Stimulated activated CD8-positive, alpha-beta memory T cell treated with anti-CD3 and anti-CD28 coated beads, Interleukin-12 subunit alpha, Interleukin-12 subunit beta, amount 100 ng/mL, for 1 hour (primary cell): ENCODE measurements around the gene CAMKK1.

Experiments used
- DNase-seq: peaks from one replicate; pipeline ENCODE4 v3.0.0-alpha.2; 2020; ENCODE audit warnings: low read depth

The CAMKK1 gene

DNA sequence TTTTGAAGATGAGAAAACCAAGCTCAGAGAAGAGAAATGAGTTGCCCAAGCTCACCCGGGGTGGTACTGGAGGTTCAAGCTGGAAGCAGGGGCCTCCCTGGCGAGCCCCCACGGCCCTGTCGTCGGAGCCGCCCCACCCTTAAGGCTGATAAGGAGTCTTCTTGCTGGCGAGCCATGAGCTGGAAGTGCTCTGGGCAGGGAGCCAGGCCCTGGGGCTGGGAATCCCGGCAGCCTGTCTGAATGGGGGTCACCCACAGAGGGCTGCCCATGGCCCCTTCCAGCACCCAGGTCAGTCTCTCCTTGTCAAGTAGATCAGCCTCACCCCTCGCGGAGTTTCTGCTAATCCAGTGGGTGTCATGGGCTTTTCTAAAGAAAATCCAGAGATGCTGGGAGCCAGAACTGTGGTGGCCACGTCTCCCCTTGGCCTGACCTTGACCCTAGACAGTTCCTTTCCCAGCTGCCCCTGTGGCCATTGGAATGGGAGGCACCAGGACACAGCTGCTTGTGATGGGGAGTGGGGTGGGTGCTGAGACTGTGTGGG is 24.6 kb upstream of the CAMKK1 start:
- DNase-seq, result no peak

DNA sequence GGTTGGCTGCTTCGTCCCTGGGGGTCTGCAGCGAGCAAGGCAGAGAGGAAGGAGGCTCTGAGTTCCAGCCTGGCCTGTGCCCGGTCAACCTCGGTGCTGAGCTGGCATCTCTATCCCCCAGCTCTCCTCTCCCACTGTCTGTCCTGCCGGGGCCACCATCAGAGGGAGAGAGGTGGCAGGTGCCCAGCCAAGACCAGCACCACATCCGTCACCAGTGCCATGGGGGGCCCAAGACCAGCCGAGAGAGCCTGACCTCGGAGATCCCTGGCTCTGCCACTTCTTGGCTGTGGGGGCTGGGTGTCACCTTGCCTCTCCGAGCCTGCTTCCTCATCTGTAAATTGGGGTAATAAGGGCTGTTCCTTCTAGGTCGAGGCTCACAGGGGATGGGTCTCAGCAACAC is 24.0 kb upstream of the CAMKK1 start:
- DNase-seq, result no peak

DNA sequence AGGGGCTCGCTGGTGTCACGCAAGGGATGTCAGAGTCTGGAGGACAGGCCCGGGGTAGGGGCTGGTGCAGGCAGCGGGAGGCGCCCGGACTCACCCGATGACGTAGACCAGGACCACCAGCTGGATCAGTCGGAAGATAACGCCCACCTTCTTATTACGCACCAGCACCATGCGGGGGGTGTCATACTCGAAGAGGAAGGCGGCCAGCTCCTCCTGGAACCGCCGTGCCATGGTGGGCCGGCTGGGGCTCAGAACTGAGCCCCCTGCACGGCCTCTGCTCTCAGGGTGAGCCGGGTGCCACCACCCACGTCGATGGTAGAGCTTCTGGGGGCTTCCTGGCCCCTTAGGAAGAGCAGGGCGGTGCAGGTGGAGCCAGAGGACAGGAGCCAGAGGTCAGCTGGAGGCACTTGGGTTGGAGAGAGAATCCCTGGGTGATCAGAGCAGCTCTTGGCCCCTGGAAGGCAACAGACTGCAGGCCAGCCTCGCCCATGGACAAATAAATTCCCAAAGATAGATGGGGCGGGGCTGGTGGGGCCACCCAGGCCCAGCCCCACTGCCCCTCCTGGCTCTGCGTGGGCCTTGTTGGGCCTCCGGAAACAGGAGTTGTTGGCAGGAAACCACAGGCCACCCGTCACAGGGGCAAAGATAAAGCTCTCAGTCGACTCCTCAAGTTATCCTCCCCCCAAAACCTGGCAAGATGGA is 23.3 kb upstream of the CAMKK1 start, which contains the start of gene P2RX1:
P2RX1 (minus strand) TSS at position 471 of the 702 bp plus-strand sequence; CDS start at position 231, 240 bp downstream.
- no peak for DNase-seq

DNA sequence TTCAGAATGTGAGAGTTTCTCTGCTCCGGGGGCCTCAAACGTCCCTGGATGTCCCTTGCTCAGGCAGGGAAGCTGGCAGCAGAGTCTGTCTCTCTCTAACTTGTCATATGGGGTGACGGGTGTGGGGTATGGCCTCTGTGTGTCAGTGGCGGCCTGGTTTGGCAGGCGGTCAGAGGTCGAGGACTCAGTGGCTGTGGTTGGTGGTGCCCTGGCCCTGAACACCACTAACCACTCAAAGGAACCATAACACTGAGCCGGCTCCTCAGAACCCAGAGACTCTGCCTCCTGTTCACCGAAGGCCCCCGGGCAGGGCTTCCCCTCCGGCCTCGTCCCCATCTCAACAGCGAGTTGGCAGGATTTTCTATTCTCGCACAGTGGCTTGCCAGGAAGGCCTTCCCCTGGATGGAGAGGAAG is 22.7 kb upstream of the CAMKK1 start:
- no peak for DNase-seq

DNA sequence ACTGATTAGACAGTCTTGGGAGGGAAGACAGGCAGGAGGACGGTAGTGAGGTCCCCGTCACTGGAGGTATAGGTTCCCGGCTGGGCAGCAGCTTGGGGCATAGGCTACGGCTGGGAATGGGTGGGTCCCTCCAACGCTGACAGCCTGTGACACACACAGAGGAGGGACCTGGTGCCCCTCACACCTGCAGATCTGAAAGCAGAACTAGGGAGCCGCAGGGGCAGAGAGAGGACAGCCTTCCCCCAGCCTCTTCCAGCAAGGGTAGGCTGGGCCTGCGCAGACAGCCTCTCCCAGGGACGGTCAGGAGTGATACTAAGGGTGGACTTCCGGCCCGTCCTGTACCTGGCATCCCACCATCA is 21.4 kb upstream of the CAMKK1 start:
- no peak for DNase-seq

DNA sequence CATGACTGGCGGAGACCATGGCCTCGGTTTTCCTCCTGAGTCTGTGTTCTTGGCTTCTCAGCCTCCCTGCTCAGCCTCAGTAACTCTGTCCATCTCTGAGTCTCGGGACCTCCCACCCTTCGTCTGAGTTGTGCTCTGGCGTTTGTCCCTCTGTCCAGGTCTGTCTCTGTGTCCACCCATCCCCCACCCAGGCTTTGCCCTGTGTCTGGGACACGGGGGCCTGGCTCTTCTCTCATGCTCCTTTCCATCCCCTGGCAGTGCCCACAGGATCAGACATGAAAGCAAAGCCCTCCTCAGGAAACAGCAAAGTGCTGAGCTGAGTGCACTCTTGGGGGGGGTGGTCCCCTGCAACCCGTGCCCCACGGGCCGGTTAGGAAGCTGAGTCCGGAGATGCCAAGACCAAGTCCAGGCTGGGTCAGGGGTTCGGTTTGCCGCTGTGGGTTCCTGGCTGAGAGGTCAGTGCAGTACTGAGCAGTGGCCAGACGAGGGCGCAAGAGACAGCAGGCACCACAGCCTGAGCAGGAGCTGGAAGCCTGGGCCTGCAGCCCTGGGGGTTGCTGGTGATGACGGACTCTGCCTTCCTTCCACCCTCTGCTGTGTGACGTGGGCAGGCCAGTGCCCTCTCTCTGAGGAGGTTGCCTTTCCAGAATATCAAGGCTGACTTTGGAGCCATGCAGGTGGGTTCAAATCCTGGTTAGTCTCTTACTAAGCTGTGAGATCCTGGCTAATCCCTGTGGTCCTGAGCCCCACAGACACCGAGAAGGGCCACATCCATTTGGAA is 20.9 kb upstream of the CAMKK1 start:
- peak; percentile 64 for DNase-seq

DNA sequence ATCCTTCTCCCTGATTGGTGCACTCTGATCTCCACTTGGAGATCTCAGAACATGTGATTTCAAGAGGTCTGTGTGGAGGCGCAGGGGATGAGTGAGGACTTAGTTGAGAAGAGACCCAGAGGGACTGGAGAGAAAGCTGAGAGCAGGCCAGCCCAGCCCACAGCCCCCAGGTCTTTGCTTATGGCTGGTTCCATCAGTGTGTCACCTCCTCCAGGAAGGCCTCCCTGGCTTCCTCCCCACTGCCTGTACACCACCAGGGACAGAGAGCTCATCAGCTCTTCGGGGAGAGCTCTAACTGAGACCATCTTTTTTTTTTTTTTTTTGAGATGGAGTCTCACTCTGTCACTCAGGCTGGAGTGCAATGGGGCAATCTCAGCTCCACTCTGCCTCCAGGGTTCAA is 20.0 kb upstream of the CAMKK1 start:
- no peak for DNase-seq

DNA sequence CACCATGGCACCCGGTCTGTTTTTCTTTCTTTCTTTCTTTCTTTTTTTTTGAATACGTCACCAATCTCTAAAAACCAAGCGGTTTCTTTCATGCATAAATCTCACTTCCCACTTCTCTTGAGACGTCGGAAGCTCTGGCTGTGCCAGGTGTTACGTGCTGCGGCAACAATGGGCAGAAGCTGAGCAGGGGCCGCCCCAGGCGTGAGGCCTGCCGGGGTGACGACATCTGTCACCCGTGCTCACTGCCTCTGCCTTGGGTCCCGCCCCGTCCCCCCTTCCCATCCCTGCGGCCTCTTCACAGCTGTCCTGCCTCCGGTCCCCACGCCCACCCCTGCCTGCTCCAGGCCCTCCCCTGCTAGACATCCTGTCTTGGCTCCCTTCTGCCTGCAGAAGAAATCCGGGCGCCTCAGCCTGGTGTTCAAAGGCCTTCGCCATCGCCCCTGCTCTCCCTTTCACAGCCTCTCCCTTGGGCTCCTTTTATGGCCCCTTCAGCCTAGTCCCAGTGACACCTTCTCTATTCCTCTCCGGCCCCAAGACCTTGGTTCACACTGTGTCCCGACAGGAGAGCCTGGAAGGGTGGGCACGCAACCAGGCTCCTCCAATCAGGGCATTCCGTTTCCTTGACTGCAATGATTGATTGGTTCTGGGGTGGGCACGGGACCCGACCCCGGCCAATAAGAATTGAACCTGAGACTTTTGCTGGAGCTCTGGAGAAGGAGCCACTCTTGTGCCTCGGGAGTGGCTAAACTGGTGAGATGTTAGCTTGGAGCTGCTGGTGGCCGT is 18.6 kb upstream of the CAMKK1 start:
- DNase-seq, result peak; percentile 23

DNA sequence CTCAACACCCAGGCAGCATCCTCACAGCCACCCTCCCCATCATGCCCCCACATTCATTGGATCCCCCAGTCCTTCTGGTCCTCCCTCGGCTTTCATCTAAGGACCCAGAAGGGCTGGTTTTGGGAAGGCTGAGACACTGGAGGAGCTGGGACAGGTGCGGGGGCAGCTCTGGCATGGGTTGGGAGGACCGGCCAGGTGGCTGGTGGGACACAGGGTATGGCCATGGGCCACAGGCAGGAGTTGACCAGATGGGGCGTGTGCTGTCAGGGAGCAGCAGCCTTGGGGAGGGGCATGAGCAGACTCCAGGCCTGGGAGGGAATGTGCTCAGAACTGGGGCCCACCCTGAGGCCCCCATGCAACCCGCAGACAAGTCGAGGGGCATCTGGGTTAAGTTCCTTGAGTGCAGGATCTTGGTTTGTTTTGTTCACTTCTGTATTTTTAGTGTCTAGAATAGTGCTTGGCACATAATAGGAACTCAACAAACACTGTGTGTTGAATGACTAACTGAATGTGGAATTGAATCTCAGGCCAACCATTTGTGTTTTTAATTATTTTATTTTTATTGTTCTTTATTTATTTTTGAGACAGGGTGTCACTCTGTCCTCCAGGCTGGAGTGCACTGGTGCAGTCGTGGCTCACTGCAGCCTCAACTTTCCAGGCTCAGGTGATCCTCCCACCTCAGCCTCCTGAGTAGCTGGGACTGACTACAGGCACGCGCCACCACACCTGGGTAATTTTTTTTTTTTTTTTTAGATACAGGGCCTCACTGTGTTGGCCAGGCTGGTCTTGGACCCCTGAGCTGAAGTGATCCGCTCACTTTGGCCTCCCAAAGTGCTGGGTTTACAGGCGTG is 17.8 kb upstream of the CAMKK1 start:
- DNase-seq, result no peak

DNA sequence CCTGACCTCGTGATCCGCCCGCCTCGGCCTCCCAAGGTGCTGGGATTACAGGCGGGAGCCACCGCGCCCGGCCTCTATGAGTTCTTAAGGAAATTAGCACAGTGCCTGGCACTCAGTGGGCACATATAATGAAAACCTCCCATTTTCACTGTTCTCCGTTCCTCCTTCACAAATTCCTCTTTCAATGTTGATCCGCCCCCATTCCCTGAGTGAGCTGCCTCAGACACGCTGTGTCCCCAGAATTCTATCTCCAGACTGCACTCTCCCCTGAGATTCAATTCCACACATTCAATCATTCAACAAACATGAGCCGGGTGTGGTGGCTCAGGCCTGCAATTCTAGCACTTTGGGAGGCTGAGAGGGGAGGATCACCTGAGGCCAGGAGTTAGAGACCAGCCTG is 16.4 kb upstream of the CAMKK1 start:
- DNase-seq, result no peak

DNA sequence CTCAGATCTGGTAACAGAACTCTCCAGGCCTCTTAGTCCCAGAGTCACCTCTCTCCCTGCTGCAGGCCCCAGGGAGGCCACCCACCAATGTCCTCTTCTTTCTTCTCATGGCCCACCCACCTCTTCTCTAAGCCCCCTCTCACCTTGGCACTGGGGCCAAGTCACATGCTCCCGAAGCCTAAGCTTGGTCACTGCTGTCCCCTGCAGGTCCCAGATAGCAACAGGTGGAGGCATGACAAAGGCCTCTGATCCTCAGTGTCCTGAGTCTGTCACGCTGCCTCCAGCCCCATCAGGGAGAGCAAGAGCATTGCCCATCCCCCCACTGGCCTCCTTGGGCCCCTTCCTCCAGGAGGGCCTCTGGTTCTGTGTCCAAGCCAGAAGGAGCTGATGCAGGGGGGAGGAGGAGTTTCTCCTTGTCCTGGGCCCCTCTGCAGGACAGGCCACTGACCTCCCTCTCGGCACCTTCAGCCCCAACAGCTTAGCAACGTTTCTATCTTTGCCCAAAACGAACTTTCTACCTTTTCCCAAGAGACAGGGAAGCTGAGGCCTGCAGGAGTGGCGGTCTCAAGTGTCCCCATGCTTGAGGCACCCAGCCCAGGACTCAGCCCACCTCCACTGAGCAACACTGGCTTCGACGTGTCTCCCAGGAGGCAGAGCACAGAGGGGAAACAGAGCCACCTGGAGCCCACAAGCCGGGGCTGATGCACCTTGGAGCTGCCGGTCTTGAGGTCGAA is 14.8 kb upstream of the CAMKK1 start:
- DNase-seq, result no peak

DNA sequence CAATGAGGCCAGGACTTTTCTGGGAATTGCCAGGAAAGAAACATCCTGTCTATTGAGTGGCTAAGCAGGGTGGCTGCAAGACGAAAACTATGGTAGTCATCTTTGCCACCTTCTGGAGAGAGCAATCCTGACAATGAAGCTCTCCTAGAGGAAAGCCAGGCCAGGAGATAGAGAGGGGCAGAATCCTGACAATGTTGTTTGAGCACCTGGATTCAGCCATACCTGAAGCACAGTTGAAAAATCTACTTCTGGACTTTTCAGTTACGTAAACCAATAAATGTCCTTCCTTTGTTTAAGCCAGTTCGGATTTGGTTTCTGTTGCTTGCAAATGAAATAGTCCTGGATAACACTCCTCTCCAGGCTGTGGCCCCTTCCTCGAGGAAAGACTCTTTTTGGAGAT is 14.0 kb upstream of the CAMKK1 start:
- no peak for DNase-seq

DNA sequence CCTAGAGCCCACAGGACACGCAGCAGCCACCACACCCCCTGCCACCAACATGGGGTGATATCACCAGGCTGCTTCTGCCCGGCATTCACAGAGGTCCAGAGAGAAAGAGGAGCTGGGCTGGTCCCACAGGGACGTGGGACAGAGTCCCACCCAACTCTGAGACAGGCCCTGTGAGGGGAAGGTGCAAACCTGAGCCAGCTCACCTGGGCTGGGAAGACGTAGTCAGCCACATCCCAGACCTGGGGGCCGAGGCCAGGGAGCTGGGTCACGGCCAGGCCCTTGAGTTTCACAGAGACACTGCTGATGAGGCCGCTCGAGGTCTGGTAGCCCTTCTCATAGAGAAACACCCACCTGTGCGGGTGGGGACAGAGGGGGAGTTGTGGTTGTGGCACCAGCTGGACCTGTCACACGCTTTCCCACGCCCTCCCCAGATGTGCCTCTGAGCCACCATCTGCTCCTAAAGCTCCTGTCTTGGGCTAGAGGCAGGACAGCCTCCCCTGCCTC is 12.2 kb upstream of the CAMKK1 start:
- no peak for DNase-seq

DNA sequence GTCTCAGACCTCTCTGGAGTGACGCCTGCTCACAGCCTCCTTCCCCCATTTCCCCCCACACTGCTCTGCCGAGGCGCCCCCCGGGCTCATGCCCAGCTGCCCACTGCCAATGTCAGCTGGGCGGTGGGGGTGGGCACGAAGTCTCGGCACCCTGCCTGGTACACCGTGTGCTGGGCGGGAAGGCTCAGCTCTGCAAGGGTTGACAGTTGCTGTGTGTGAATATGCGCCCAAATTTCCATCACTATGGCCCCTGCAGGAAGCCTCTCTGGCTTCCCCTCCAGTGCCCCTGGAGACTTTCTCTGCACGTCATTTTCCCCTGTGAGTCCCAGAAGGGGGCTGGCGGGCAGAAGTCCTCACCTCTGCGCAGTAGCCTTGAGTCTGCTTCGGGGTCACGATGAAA is 11.6 kb upstream of the CAMKK1 start:
- no peak for DNase-seq

DNA sequence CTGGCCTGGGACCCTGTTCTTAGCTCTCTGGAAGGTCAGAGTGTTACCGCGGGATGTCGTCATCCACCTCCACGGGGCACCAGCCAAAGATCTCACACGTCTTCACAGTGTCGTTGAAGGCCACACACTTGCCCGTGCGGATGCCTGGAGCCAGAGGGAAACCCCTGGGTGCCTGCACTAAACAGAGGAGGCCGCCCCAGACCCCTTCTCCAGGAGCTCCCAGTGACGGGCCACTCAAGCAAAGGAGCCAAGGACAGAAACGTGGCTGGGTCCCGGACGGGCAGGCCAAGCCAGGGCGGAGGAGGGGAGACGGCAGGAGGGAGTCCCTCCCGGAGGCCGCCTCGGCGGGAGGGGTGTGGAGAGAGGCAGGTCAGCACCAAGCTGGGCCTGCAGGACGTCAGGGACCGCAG is 11.0 kb upstream of the CAMKK1 start:
- DNase-seq, result no peak

DNA sequence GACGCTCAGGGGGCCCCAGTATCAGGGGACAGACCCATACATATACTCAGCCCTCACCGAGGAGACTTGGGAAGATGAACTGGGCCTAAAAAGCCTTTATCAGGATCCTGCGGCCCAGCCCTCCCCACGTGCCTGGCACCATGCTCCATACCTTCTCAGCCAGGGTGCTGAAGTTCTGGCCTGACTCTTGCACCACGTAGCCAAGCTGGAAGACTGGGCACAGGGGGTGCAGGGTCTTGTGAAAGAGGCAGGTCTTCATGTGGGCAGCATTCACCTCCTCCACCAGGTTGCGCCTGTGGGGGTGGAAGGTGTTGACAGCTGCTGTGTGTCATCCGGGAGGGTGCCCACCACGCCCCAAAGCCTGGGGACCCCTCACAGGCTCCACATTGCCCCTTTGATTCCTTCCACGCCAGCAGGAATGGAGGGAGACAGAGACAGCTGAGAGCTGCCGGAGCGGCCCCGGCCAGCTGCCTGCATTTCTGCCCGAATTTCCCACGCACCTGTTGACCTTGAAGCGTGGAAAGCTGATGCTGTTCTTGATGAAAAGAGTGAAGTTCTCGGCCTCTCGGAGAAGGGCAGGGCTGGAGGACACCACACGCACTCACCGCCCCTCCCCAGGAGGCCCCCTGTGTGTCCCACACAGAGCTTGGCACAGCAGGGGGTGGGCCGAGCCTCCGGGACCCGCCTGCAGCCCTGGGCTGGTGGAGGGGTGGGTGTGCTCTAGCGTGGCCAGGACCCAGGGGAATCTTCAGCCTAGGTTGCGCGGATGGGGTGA is 10.4 kb upstream of the CAMKK1 start:
- DNase-seq, result no peak

DNA sequence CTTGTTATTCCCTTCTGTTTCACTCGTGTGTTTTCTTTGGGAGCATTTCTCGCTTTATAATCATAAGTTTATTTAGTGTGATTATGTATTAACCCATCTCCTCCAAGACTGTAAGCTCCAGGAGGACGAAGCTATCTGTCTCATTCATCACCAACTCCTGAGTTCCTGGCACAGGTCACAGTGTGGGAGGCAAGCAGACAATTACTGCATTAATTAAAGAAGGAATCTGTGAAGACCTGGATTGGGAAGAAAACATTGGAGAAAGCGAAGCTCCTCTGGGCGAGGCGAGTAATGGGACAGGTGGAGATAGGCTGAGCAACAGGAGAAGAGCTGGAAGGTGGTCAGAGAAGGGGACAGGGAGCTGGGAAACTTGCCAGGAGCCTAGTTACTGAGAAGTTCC is 7.8 kb upstream of the CAMKK1 start:
- no peak for DNase-seq

DNA sequence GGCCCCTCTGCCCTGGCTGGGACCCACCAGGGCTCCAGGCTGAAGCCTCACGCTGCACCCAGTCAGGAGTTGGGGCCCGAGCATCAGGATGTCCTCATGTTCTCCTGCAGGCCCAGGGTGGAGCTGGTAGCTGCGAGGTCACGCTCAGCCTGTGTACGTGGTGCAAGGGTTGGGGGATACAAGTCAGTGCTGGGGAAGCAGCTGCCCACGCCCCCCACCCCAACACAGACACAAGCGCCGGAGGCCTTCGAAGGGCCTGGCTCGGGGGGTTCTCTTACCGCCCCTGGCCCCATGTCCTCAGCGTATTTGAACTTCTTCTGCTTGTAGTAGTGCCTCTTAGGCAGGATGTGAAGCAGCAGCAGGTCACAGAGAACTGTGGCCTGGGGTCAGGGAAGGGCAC is 4.9 kb upstream of the CAMKK1 start:
- no peak for DNase-seq

DNA sequence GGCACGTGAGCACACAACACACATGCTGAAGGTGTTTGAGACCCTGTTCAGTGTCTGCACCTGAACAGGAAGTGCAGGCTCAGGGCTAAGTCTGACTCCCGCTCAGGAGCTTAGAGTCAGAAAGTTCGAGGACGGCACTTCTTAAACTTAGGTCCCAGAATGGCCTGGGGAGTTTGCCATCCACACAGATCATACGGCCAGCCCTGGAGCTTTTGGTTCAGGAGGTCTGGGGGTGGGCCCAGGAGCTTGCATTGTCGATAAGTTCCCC is 4.0 kb upstream of the CAMKK1 start:
- DNase-seq, result no peak
